Loucy (cell line): ENCODE results near the gene ATP1B3.

Experiments
- CTCF ChIP-seq: fragments of 200-600 bp; sonication (generic); conservative IDR thresholded peaks from 2 replicates; pipeline ENCODE4 v1.5.1; 2014; ENCODE audit warnings: mild to moderate bottlenecking, antibody characterized with exemption, low read length
- EZH2phosphoT487 ChIP-seq: fragments of 200-600 bp; IDR thresholded peaks from 2 replicates; pipeline ENCODE4 v1.6.1; 2018; ENCODE audit warnings: antibody characterized with exemption, mild to moderate bottlenecking, moderate library complexity, borderline replicate concordance

DNA sequence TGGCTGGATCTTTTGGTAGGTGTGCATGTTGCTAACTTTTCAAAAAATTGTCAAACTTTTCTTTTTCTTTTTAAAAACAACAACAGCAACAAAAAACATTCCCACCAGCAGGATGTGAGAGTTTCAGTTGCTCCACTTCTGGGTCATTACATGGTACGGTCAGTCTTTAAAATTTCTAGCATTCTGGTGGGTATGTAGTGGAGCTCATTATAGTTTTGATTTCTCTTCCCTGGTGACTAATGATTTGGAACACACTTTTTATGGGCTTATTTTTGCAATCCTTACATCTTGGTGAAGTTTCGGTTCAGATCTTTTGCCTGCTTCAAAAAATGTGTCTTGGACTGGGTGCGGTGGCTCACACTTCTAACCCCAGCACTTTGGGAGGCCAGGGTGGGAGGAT, 19.3 kb downstream of the ATP1B3 start:
- no peak for TF ChIP-seq CTCF
- TF ChIP-seq EZH2phosphoT487, result no peak
